ENCODE results near the gene CST9.
A peak's percentile ranks its signal among the peaks of the same experiment; 100 is the strongest.
"Not testable (repeated sequence)": the region's sequence is repeated elsewhere in the genome, so short reads cannot be mapped to it uniquely, and the experiment has no call there.

The CST9 gene

GRCh38 chr20:23624324-23624691 lies 18.6 kb upstream of the CST9 start:
- no peak for DNase-seq

GRCh38 chr20:23623666-23624323 lies 18.1 kb upstream of the CST9 start:
- DNase-seq = no peak

DNA sequence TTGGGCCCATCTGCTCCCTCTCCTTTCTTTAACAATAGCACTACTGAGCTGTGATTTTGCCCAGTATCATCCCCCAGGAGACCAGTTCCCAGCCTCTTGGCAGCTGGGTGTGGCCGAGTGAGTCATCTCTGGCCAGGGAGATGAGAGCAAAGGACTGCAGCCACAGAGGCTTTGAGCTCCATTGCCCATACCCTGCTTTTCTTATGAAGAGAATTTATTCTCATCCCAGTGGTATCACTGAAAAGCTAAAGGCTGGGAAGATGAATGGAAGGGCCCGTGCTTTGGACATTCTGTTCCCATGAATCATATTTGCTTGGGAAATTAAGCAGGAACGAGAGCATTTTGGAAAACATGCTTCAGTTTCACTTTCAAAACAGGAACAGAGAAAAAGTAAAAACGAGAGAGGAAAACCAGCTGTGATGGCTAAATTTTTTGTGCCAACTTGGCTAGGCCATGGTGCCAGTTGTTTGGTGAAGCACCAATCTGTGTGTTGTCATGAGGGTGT lies 17.2 kb upstream of the CST9 start:
- DNase-seq = peak in 2 of 56 donors; percentile 33 to 42

DNA sequence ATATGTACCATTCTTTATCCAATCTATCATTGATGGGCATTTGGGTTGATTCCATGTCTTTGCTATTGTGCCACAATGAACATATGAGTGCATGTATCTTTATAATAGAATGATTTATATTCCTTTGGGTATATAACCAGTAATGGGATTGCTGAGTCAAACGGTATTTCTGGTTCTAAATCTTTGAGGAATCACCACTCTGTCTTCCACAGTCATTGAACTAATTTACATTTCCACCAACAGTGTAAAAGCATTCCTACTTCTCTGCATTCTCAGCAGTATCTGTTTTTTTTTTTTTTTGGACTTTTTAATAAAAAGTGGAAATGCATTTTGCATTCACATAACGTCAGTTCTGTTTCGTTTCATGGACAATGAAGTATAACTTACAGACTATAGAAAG lies 16.7 kb upstream of the CST9 start:
- not testable (repeated sequence) for DNase-seq

- DNase-seq = not testable (repeated sequence)
These were observed 15.1 kb upstream of the CST9 start for GRCh38 chr20:23620670-23621386.

DNA sequence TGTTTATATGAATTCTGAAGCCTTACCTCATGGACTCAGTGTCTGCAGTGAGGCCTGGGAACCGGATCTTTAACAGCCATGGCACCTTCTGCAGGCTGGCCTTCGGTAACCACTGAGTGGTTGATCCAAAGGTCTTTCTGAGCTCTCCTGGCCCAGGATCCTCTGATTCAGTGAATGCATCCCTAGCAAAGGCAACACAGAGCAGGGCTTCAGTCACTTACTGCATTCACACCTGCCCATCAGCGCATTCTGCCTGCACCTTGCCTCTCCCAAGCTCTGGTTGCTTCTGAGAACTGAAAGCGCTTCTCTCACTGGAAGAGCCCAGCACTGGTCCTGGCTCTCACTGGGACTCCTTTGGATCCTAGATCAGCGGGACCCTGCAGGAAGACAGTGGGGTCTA lies 8.4 kb upstream of the CST9 start:
- DNase-seq = no peak

- peak in 4 of 56 donors; percentile 33 to 47 (median 38) for DNase-seq
These were observed 8.0 kb upstream of the CST9 start for GRCh38 chr20:23613676-23614075.

DNA sequence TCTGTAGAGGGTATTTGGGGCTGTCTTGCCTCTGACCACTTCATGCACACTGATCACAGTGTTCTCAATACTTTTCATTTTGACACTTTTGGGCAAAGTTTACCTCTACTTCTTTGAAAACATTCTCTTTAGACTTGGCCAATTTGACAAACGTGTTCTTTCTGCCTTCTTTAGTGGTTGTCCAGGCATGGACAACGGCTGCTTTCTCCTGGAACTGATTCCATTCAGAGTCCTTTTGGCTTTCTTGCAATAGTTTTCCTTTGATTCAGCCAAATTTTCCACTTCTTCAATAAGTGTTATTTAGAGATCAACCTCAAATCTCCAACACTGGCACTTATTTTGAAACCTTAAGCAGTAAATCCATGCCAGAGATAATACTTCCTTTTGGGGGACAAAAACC lies 6.7 kb upstream of the CST9 start:
- peak in 4 of 56 donors; percentile 14 to 55 (median 40) for DNase-seq

- no peak for DNase-seq
These were observed 3.9 kb upstream of the CST9 start for GRCh38 chr20:23609486-23610109.

GRCh38 chr20:23608251-23608846 lies 2.6 kb upstream of the CST9 start:
- no peak for DNase-seq

GRCh38 chr20:23607497-23608245 lies 2.0 kb upstream of the CST9 start:
- DNase-seq = no peak

DNA sequence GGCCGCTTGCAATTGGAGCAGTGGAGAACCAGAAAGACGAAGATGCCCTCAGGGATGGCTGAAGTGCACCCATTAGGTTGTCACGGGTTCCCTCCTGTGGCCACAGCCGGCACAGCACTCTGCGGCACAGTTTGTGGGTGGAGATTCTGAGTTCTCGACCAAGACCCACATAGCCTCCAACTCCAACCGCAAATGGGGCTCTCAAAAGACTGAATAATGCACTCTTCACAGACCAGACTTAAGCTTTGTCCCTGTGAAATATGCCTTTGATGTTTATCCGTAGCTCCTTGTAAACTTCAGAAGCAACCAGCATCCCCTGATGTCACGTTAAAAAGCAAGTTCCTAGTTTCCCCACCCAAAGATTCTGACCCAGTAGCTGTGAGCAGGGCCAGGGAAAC lies 934 bp upstream of the CST9 start:
- peak in 48 of 56 donors; percentile 5 to 74 (median 40) for DNase-seq

GRCh38 chr20:23604306-23604705 lies 1.4 kb downstream of the CST9 start:
- DNase-seq = no peak

DNA sequence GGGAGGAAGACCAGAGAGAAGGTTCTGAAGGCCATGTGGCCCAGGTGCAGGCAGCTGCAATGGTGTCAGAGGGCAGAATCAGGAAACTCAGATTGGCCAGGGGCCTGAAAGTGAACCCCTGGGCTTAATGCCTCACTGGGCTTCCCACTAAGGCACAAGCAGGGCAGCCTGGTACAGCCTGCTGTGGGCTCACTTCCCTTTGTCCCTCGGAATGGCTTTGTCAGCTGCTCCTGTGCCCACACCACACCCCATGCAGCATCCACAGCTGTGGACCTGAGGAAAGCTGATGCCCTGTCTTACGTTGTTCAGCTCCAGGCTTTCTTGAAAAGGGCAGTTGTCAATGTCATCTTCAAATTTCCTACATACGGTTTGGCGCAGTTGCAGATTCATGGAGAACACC lies 2.4 kb downstream of the CST9 start:
- no peak for DNase-seq

- DNase-seq = no peak
These were observed 3.0 kb downstream of the CST9 start for GRCh38 chr20:23602699-23603098.

DNA sequence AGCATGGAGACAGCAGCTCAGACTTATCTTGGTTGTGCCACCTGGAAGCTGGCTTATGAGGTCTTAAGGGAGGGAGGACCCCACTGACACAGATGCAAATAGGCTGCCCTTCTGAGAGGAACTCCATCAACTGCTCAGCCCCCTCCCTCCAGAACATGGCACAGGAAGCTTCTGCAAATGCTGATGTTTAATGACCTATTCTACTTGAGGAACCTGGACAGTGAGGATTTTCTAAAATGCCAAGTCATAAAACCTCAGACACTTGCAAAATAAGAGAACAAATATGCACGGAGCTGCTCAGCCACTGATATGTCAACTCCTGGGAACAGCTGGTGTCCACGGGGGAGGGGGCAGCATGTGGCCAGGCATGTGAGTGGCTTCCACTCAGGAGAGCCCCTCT lies 3.5 kb downstream of the CST9 start:
- no peak for DNase-seq

DNA sequence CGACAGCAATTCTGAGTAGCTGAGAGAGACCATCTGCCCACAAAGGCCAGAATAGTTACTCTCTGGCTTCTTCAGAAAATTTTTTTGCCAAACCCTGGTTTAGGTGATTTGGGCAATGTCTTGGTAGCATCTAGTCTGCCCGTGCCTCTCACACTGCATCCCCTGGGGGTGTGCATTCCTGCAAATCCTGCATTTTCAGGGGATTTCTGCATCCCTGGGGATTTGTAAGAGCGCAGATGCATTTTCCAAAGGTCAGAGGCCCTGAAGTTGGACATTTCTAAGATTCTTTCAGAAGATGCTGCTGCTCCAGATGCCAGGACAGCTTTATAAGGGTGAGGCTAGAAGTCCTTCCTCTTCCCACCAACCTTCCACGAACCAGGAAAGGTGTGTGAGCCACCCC lies 4.0 kb downstream of the CST9 start:
- no peak for DNase-seq

DNA sequence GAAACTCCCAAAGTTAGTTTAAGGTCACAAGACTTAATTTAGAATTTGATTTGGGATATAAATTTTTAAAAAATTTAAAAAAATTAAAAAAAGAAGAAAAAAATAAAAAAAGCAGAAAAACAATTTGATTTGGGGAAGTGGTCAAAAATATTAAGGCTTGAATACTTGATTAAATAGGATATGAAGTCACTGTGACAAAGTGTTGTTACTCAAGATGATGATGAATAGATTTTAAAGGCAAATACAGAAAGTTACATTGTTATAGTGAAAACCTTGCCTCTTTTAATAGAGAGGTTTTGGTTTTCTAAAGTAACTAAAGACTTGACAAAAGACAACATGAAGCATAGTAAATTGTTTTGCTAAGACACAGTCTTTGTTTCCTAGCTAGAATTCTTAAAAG lies 7.2 kb downstream of the CST9 start:
- DNase-seq = no peak

- no peak for DNase-seq
These were observed 9.0 kb downstream of the CST9 start for GRCh38 chr20:23596579-23597250.

- no peak for DNase-seq
These were observed 9.8 kb downstream of the CST9 start for GRCh38 chr20:23595941-23596340.
